Gastrocnemius medialis (tissue), 4 donors: Measurements from ENCODE around the gene IFNK. TPM values are rescaled to one million over a fixed set of nuclear protein-coding genes. Genes with fewer than 3 reads are reported as not detected.

ENCODE experiments used
- ATAC-seq, 2 donors: fragments of 150-250 bp; one replicate each; pipeline ENCODE4 v1.9.1; 2016
- DNase-seq, 2 donors: peaks; one replicate each; pipeline ENCODE4 v3.0.0-alpha.2; 2019
- H3K27ac ChIP-seq, 4 donors: fragments of 200-600 bp; sonication (generic); 1 replicate in 1 of 4; 2 replicates in 3 of 4; pipeline ENCODE4 v1.5.1; 2016 to 2018; ENCODE audit warnings: mild to moderate bottlenecking in 2 of 4, moderate library complexity in 1 of 4
- H3K27me3 ChIP-seq, 3 donors: fragments of 200-600 bp; sonication (generic) in 2 of 3; 1 replicate in 1 of 3; 2 replicates in 2 of 3; pipeline versions ENCODE4 v1.5.1 to v1.6.0; 2016 to 2019; ENCODE audit warnings: mild to moderate bottlenecking in 1 of 3, moderate library complexity in 1 of 3
- H3K36me3 ChIP-seq, 2 donors: fragments of 200-600 bp; sonication (generic) in 1 of 2; one replicate each; pipeline ENCODE4 v1.5.1; 2017 to 2018
- H3K4me1 ChIP-seq, 2 donors: fragments of 200-600 bp; sonication (generic) in 1 of 2; one replicate each; pipeline ENCODE4 v1.5.1; 2016 to 2017; ENCODE audit warnings: mild to moderate bottlenecking in 2 of 2
- H3K4me3 ChIP-seq, 4 donors: fragments of 200-600 bp; sonication (generic) in 3 of 4; 1 replicate in 1 of 4; 2 replicates in 3 of 4; pipeline ENCODE4 v1.5.1; 2016 to 2019; ENCODE audit warnings: mild to moderate bottlenecking in 2 of 4
- H3K9me3 ChIP-seq, 3 donors: fragments of 200-600 bp; sonication (generic) in 2 of 3; 1 replicate in 1 of 3; 2 replicates in 2 of 3; pipeline ENCODE4 v1.5.1; 2016 to 2019
- POLR2A ChIP-seq, 2 donors: fragments of 450-650 bp; IDR thresholded peaks; one replicate each; pipeline ENCODE4 v1.6.1; 2017; ENCODE audit warnings: antibody characterized with exemption in 2 of 2, mild to moderate bottlenecking in 2 of 2, moderate library complexity in 2 of 2
- in situ Hi-C, 4 donors: fragments of 200-750 bp; cut with MboI; loops; one replicate each; pipeline versions ENCODE4 v1.15.0 to v1.8.0; 2017; ENCODE audit warnings: low sequenced_read_pairs in 4 of 4
- intact Hi-C: fragments of 100-400 bp; cut with DNase I; formaldehyde crosslinking; loops from one replicate; pipeline ENCODE4 v1.15.1; 2023; ENCODE audit warnings: low total_unique reads
- total RNA-seq, 4 donors: library from RNA; depleted of rRNA; stranded (reverse); fragments of >200 nt; gene quantifications; one replicate each; pipeline versions ENCODE4 v1.1.0 to v1.2.3, GENCODE V29; 2016
- TF ChIP-seq, protein P1 (sequence below), 5 experiments: fragments of 450-650 bp in 3 of 5; fragments of 200-600 bp in 2 of 5; sonication (generic) in 2 of 5; IDR thresholded peaks in 4 of 5; conservative IDR thresholded peaks in 1 of 5; 1 replicate in 4 of 5; 2 replicates in 1 of 5; pipeline ENCODE4 v1.5.1; 2016 to 2019; ENCODE audit warnings: antibody characterized with exemption in 5 of 5, mild to moderate bottlenecking in 3 of 5, moderate library complexity in 3 of 5

IFNK gene
- total RNA-seq, 4 donors from 2014 or later: not detected

DNA sequence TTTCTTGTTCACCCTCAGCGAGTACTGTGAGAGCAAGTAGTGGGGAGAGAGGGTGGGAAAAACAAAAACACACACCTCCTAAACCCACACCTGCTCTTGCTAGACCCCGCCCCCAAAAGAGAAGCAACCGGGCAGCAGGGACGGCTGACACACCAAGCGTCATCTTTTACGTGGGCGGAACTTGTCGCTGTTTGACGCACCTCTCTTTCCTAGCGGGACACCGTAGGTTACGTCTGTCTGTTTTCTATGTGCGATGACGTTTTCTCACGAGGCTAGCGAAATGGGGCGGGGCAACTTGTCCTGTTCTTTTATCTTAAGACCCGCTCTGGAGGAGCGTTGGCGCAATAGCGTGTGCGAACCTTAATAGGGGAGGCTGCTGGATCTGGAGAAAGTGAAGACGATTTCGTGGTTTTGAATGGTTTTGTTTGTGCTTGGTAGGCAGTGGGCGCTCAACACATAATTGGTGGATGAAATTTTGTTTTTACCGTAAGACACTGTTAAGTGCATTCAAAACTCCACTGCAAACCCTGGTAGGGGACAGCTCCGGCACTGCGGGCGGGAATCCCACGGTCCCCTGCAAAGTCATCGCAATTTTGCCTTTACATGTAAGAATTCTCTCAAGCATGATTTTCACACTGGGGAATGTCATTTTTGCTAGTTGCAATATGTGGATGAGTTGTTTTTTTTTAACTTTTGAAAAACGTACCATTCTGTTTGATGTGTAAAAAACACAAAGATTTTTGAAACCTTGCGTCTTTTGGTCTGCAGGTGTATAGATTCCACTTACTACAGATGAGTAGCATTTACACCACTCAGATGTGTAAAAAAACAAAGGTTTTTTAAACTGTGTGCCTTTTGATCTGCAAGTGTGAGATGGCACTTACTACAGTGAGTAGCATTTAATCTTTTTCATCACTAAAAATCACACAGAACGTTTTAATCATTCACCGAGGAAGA is 49.8 kb downstream of the IFNK start:
- H3K27me3 ChIP-seq: no peaks in the 10 kb centered on the region
- H3K9me3 ChIP-seq: no peaks in the 10 kb centered on the region
- intact Hi-C loops (loop anchor here (1.0 to 10.0 kb wide), 8 partner anchors 25 to 682 kb away; partner anchors contain the start of genes CAAP1, MOB3B and PLAA), in situ Hi-C loops (loop anchor here in 3 of 4 donors (10.0 to 25.0 kb wide), 5 partner anchors 112 to 637 kb away; partner anchors contain the start of genes PLAA (in 2 of the 3) and IFT74 (in 1 of the 3))
- H3K4me3 ChIP-seq: peak overlapping the region; percentile 84 to 99 (median 92)
- DNase-seq (peak; percentile 98), ATAC-seq (peak; percentile 91)
- TF ChIP-seq POLR2A (IDR thresholded peaks at IDR 0.05): peak; percentile 79 to 84
- TF ChIP-seq, protein P1, sequence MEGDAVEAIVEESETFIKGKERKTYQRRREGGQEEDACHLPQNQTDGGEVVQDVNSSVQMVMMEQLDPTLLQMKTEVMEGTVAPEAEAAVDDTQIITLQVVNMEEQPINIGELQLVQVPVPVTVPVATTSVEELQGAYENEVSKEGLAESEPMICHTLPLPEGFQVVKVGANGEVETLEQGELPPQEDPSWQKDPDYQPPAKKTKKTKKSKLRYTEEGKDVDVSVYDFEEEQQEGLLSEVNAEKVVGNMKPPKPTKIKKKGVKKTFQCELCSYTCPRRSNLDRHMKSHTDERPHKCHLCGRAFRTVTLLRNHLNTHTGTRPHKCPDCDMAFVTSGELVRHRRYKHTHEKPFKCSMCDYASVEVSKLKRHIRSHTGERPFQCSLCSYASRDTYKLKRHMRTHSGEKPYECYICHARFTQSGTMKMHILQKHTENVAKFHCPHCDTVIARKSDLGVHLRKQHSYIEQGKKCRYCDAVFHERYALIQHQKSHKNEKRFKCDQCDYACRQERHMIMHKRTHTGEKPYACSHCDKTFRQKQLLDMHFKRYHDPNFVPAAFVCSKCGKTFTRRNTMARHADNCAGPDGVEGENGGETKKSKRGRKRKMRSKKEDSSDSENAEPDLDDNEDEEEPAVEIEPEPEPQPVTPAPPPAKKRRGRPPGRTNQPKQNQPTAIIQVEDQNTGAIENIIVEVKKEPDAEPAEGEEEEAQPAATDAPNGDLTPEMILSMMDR (IDR thresholded peaks at IDR 0.05 in 4 of 5, conservative IDR thresholded peaks at IDR 0.05 in 1 of 5): no peak
- H3K4me1 ChIP-seq: peaks cover 17 to 19% of the 10 kb centered on the region in 2 donors
- no peaks in the 10 kb centered on the region for H3K36me3 ChIP-seq
- peak overlapping the region; percentile 95 to 100 (median 100) for H3K27ac ChIP-seq

Other genes starting within 250 kb of the IFNK start
- 1 to 10 TPM in 1 of 4 donors, not detected in 3; 1.0 TPM for gene EQTN, start 227.1 kb upstream of the IFNK start, total RNA-seq
- gene MOB3B, start 5.5 kb downstream of the IFNK start, total RNA-seq: 10 to 100 TPM in 3 of 4 donors, 1 to 10 TPM in 1; 3.4 to 16.3 (median 12.7) TPM
- gene C9orf72, start 49.2 kb downstream of the IFNK start, total RNA-seq: 10 to 100 TPM; 14.8 to 43.4 (median 19.4) TPM